Astrocyte (in vitro differentiated cells and primary cell): ENCODE measurements around the gene RNLS. TPM values are rescaled to one million over a fixed set of nuclear protein-coding genes. Genes with fewer than 3 reads are reported as not detected.
"Not testable (repeated sequence)": the region's sequence is repeated elsewhere in the genome, so short reads cannot be mapped to it uniquely, and the experiment has no call there.

Experiments used
- DNase-seq: peaks from one replicate; pipeline ENCODE4 v3.0.0-alpha.2; 2010; ENCODE audit warnings: low read depth
- FAIRE-seq: peaks from 2 replicates; lab custom pipeline; 2011; peaks lifted over from hg19 to GRCh38; lab: Jason Lieb, UNC
- H2AFZ ChIP-seq: 2 replicates; pipeline ENCODE4 v1.6.0; 2012; ENCODE audit warnings: low read depth, low read length, inconsistent platforms
- H3K27ac ChIP-seq: 2 replicates; pipeline ENCODE4 v1.5.1; 2011; ENCODE audit warnings: low read depth, low read length, inconsistent platforms
- H3K27me3 ChIP-seq: 2 replicates; pipeline ENCODE4 v1.6.0; 2011; ENCODE audit warnings: low read length, inconsistent platforms; ENCODE audit not compliant: insufficient read depth
- H3K36me3 ChIP-seq: 2 replicates; pipeline ENCODE4 v1.5.1; 2011; ENCODE audit warnings: low read length, inconsistent platforms; ENCODE audit not compliant: insufficient read depth
- H3K4me1 ChIP-seq: 2 replicates; pipeline ENCODE4 v1.5.1; 2011; ENCODE audit warnings: low read length, inconsistent platforms; ENCODE audit not compliant: insufficient read depth
- H3K4me2 ChIP-seq: 2 replicates; pipeline ENCODE4 v1.6.0; 2012; ENCODE audit warnings: low read length, inconsistent platforms
- H3K4me3 ChIP-seq: 2 replicates; pipeline ENCODE4 v1.5.1; 2011; ENCODE audit warnings: low read depth, mild to moderate bottlenecking, low read length, inconsistent platforms; ENCODE audit not compliant: insufficient read depth
- H3K79me2 ChIP-seq: 2 replicates; pipeline ENCODE4 v1.6.0; 2012; ENCODE audit warnings: mild to moderate bottlenecking, low read length, inconsistent platforms; ENCODE audit not compliant: insufficient read depth
- H3K9ac ChIP-seq: 2 replicates; pipeline ENCODE4 v1.6.0; 2012; ENCODE audit warnings: mild to moderate bottlenecking, low read length, inconsistent platforms
- H3K9me3 ChIP-seq: 2 replicates; pipeline ENCODE4 v1.5.1; 2012; ENCODE audit warnings: low read depth, mild to moderate bottlenecking, low read length, inconsistent platforms; ENCODE audit not compliant: insufficient read depth
- H4K20me1 ChIP-seq: 2 replicates; pipeline ENCODE4 v1.6.0; 2012; ENCODE audit warnings: low read length, inconsistent platforms; ENCODE audit not compliant: insufficient read depth
- H3K27ac Mint-ChIP-seq: one replicate; pipeline ENCODE4 v1.8.0; 2021; ENCODE audit warnings: mild to moderate bottlenecking, mixed read lengths; ENCODE audit not compliant: unreplicated experiment
- H3K27me3 Mint-ChIP-seq: one replicate; pipeline ENCODE4 v1.8.0; 2021; ENCODE audit warnings: low read depth, mixed read lengths; ENCODE audit not compliant: unreplicated experiment
- H3K36me3 Mint-ChIP-seq: one replicate; pipeline ENCODE4 v1.8.0; 2021; ENCODE audit warnings: low read depth, mixed read lengths; ENCODE audit not compliant: unreplicated experiment
- H3K4me1 Mint-ChIP-seq: one replicate; pipeline ENCODE4 v1.8.0; 2021; ENCODE audit warnings: low read depth, mixed read lengths; ENCODE audit not compliant: unreplicated experiment
- H3K4me3 Mint-ChIP-seq: one replicate; pipeline ENCODE4 v1.8.0; 2021; ENCODE audit warnings: mild to moderate bottlenecking, moderate library complexity, mixed read lengths; ENCODE audit not compliant: unreplicated experiment
- H3K9me3 Mint-ChIP-seq: one replicate; pipeline ENCODE4 v1.8.0; 2021; ENCODE audit warnings: mild to moderate bottlenecking, mixed read lengths; ENCODE audit not compliant: unreplicated experiment
- CTCF ChIP-seq: IDR thresholded peaks from 2 replicates; pipeline ENCODE4 v1.5.1; 2011; ENCODE audit warnings: low read depth, mild to moderate bottlenecking, inconsistent platforms, low read length, moderate library complexity; ENCODE audit not compliant: insufficient read depth
- EZH2 ChIP-seq: IDR thresholded peaks from 2 replicates; pipeline ENCODE4 v1.6.1; 2012; ENCODE audit warnings: mild to moderate bottlenecking, low read length, inconsistent platforms; ENCODE audit not compliant: insufficient read depth
- total RNA-seq: library from RNA; stranded (reverse); gene quantifications from 2 replicates; pipeline ENCODE4 v1.2.1, GENCODE V29; 2021

The RNLS gene
- total RNA-seq, 1 donor from 2014 or later = 6.9 TPM

GRCh38 chr10:88366772-88367171, 216.3 kb downstream of the RNLS start:
- Histone ChIP-seq H3K27me3 (no peaks in the 10 kb centered on the region), H3K27ac (no peak overlapping the region), H3K4me2 (no peak overlapping the region), H4K20me1 (no peaks in the 10 kb centered on the region), H3K9me3 (no peaks in the 10 kb centered on the region), H3K4me3 (no peak overlapping the region), H3K4me1 (no peaks in the 10 kb centered on the region), H2AFZ (no peak overlapping the region), H3K9ac (no peak overlapping the region), H3K36me3 (no peaks in the 10 kb centered on the region), H3K79me2 (no peaks in the 10 kb centered on the region)
- no peak for DNase-seq
- TF ChIP-seq EZH2 (no peak), CTCF (no peak)
- H3K4me3 Mint-ChIP-seq = no peak overlapping the region
- H3K9me3 Mint-ChIP-seq = no peaks in the 10 kb centered on the region
- no peaks in the 10 kb centered on the region for H3K27me3 Mint-ChIP-seq
- no peaks in the 10 kb centered on the region for H3K36me3 Mint-ChIP-seq
- peaks cover 2% of the 10 kb centered on the region for H3K4me1 Mint-ChIP-seq
- FAIRE-seq = no peak
- H3K27ac Mint-ChIP-seq = no peak overlapping the region

- Histone ChIP-seq H3K27ac (no peak overlapping the region), H3K27me3 (no peaks in the 10 kb centered on the region), H3K4me1 (no peaks in the 10 kb centered on the region), H3K9me3 (no peaks in the 10 kb centered on the region), H2AFZ (no peak overlapping the region), H3K79me2 (no peaks in the 10 kb centered on the region), H3K4me3 (no peak overlapping the region), H3K4me2 (no peak overlapping the region), H4K20me1 (no peaks in the 10 kb centered on the region), H3K9ac (no peak overlapping the region), H3K36me3 (no peaks in the 10 kb centered on the region)
- no peak for TF ChIP-seq EZH2
- Mint-ChIP-seq H3K27me3 (no peaks in the 10 kb centered on the region), H3K27ac (no peak overlapping the region), H3K4me1 (no peaks in the 10 kb centered on the region), H3K36me3 (no peaks in the 10 kb centered on the region), H3K9me3 (no peaks in the 10 kb centered on the region), H3K4me3 (no peak overlapping the region)
- no peak for DNase-seq
- no peak for FAIRE-seq
Measured at GRCh38 chr10:88361995-88362807, 220.9 kb downstream of the RNLS start.

- Mint-ChIP-seq H3K27ac (no peak overlapping the region), H3K9me3 (no peaks in the 10 kb centered on the region), H3K4me1 (no peaks in the 10 kb centered on the region), H3K27me3 (no peaks in the 10 kb centered on the region), H3K36me3 (no peaks in the 10 kb centered on the region), H3K4me3 (no peak overlapping the region)
- H3K9me3 ChIP-seq = no peaks in the 10 kb centered on the region
- no peak overlapping the region for H3K9ac ChIP-seq
- DNase-seq (no peak), FAIRE-seq (no peak)
- H3K27ac ChIP-seq = no peak overlapping the region
- H3K4me3 ChIP-seq = no peak overlapping the region
- no peaks in the 10 kb centered on the region for H3K36me3 ChIP-seq
- H3K79me2 ChIP-seq = no peaks in the 10 kb centered on the region
- TF ChIP-seq CTCF (no peak), EZH2 (no peak)
- no peak overlapping the region for H3K4me2 ChIP-seq
- no peaks in the 10 kb centered on the region for H3K27me3 ChIP-seq
- no peaks in the 10 kb centered on the region for H3K4me1 ChIP-seq
- no peaks in the 10 kb centered on the region for H4K20me1 ChIP-seq
- no peak overlapping the region for H2AFZ ChIP-seq
Measured at GRCh38 chr10:88361494-88361893, 221.6 kb downstream of the RNLS start.

- H3K27me3 ChIP-seq, H2AFZ ChIP-seq, FAIRE-seq, H3K9ac ChIP-seq, H3K4me2 ChIP-seq, H3K79me2 ChIP-seq, H3K4me3 Mint-ChIP-seq, DNase-seq, H3K9me3 ChIP-seq, H3K27me3 Mint-ChIP-seq, H3K36me3 ChIP-seq, H3K27ac ChIP-seq, H3K4me3 ChIP-seq, H3K36me3 Mint-ChIP-seq, H3K27ac Mint-ChIP-seq, H4K20me1 ChIP-seq, H3K4me1 ChIP-seq, H3K4me1 Mint-ChIP-seq: not testable (repeated sequence)
- H3K9me3 Mint-ChIP-seq = peaks cover 17% of the 10 kb centered on the region
Measured at GRCh38 chr10:88355750-88356149, 227.4 kb downstream of the RNLS start.
